GM19463 (cell line): ENCODE measurements around the gene PCNT.

Experiments
- ATAC-seq: cut with Tn5 transposase; IDR thresholded peaks from one replicate; pipeline ENCODE4 v1.9.1; 2021; ENCODE audit warnings: mild to moderate bottlenecking, moderate library complexity; ENCODE audit not compliant: unreplicated experiment

PCNT gene

DNA sequence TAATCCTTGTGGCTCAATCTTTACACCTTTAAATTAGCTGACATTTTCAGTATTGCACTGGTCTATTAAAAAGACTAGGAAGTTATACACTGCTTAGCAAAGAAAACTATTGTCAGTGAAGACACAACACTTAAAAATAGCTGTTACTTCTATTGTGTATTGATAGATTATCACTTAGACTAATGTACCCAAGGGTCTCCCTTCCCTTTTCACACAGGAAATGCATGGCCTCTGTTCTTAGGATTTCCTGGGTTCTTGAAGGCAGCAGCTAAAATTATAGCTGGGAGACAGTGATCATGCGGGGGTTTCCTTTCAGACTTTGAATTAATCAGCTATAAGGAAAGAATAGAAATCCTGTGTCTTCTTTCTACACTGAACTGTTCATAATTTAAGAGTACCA, 147.6 kb downstream of the PCNT start:
- no peak for ATAC-seq

DNA sequence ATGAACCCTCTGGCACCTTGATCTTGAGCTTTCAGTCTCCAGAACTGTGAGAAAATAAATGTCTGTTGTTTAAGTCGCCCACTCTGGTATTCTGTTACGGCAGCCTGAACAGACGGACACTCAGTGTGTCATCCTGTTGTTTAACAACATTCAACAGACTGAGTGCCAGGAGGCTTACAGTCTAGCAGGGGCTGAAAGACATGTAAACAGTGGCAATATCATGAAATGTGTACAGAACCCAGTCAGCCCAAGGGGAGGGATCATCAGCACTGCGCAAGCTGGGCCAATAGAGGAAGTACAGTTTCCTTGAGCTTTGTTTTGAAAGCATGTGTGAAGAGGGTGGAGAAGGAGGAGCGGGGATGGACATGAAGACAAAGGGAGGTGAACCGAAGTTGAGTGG, 148.3 kb downstream of the PCNT start:
- ATAC-seq, result no peak

DNA sequence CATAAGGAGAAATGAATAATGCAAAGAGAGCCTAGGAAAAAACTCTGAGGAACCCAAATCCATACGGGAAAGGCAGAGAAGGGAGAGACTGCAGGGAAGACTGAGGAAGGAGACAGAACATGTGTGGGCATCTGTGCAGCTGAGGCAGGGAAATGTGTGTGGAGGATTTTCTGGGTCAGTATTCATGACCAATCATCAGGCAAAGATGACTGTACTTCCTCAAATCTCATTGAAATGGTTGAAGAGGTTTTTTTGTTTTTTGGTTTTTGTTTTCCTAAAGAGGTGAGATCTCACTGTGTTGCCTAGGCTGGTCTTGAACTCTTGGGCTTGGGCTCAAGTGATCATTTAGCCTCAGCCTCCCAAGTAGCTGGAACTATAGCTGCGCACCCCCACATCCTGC, 150.4 kb downstream of the PCNT start:
- no peak for ATAC-seq

DNA sequence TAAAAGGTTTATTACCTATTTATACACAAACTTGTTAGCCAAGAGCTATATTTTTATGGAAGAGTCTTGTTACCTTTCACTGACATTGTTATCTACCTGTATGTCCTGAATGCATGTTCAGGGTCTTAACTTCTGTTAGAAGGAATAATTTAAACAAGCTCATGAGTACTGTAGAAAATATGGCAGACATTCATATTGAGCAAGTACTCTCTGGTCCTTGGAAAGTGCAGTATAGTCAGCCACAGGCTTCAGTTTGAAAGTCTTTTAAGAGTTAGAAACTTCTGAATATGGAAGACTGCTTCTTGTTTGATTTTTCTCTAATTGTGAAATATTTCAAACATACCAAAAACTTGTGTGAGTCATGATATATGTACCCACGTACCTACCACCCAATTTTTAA, 151.3 kb downstream of the PCNT start:
- ATAC-seq, result no peak

DNA sequence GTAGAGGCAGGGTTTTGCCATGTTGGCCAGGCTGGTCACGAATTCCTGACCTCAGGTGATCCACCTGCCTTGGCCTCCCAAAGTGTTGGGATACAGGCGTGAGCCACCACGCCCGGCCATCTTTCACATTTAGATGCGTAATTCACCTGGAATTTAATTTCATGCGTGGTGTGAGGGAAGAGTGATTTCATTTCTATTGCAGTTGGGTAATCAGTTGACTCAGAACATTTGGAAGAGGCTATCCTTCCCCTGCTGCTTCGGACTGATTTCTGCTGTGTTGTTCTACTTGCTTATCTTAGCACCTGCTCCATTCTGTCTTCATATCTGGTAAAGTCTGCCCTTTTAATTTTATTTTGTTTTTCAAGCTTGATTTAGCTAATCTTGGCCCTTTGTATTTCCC, 153.8 kb downstream of the PCNT start:
- no peak for ATAC-seq

DNA sequence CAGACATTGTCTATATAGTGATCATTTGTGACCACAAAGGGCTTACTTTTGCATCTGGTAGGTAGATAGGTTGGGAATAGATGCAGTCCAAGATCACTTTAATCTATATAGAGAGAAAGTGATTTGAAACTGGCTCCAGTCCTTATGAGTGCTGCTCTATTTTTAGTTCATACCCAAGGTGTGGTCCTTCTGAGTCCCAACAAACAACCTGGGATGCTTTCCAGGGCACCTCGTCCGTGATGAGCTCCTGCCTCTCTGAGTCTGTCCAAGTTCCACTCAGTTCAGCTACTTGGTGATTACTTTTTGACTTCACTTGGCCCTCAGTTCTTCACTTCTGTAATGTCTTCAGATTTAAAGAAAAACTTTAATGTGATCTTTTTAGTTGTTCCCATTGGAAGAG, 155.0 kb downstream of the PCNT start:
- no peak for ATAC-seq

DNA sequence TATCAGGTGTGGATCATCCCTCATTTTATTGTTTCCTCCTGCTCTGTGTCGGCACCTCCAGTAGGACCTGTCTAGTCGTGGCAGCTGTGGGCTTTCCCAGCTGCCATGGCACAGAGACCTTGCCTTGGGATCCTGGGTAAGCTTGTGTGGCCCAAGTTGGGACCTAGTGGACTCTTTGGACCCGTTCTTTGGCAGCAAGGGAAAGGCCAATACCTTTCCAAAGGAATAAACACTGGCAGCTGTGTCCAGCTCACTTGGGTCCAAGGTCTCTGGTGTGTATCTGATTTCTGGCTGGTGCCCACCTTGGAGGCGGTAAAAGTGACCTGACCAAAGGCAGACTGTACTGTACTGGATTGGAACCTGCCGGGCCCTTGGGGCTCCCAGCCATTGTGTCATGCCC, 156.5 kb downstream of the PCNT start:
- no peak for ATAC-seq

DNA sequence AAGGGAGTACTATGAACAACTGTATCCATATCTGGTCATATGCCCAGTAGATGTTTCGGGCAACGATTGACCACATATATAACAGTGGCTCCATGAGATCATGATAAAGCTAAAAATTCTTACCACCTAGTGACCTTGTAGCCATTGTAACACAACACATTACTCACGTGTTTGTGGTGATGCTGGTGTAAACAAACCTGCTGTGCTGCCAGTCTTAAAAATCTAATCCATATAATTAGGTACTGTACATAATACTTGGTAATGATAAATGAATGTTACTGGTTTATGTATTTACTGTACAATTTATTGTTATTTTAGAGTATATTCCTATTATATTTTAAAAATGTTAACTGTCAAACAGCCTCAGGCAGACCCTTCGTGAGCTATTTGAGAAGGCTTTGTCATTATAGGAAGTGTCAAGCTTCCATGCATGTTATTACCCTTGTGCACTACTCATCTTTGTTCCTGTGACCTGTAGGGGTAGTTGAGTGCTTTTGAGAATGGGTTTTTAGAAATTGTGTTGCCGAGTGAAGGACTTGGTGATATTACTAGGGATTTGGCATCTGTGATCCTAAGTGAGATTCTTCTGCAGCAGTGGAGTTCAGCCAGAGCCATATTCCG, 158.4 kb downstream of the PCNT start:
- ATAC-seq, result no peak

DNA sequence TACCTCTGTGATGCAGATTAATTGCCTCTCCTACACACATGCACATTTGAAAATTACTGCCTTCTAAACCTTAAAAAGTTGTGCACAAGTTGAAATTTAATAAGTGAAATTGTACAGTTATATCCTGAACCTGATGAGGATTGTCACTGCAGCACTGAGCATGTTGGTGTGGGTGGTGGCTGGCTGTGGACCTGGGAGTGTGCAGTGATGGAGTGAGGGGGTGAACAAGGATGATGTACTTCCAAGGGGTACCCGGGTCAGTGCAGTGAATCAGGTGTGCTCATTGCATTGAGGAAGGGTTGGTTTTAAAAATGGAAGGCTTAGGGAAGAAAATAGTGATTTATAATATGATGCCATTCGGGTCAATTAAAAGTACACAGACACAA, 158.9 kb downstream of the PCNT start:
- no peak for ATAC-seq

DNA sequence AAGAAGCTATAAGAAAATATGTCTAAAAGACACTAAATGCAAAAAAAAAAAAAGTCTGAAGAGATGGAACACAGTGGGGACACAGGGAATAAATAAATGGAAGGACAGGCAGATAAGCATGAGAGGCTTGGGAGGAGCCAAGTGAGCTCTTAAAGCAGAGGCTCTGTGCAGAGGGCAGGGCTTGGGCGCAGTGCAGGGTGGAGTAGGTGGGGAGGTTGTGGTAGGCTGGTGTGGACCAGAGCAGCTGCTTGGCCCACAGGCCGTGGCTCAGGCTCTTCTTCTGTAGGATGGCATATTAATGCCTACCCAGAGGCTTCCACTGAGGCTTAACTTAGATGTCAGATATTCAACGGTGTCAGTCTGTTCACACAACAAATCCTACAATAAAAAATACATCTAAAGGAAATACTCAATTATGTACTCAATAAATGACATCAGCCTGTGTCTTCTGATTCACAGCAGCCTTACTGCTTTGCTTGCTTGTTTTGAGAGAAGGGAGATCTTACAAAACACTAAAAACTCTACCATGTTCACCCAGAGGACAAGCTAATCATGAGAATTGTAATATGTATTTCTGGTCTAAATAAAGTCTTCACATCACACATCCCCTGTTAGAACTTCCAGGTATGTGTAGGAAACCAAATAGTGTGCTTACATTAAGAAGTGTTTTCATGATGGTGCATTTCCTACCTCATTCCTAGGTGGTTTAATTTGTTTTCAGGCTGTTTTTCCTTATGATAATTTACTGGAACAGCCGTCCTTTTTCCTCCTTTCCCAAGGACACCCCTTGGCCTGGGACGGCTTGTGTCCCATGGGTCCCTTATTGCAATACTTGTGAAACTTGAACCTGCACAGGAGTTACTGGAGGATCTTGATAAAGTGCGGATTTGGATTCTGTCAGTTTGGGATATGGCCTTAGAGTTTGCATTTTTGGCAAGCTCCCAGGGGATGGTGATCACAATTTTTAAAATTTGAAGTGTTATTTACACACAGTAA, 159.6 kb downstream of the PCNT start:
- no peak for ATAC-seq

DNA sequence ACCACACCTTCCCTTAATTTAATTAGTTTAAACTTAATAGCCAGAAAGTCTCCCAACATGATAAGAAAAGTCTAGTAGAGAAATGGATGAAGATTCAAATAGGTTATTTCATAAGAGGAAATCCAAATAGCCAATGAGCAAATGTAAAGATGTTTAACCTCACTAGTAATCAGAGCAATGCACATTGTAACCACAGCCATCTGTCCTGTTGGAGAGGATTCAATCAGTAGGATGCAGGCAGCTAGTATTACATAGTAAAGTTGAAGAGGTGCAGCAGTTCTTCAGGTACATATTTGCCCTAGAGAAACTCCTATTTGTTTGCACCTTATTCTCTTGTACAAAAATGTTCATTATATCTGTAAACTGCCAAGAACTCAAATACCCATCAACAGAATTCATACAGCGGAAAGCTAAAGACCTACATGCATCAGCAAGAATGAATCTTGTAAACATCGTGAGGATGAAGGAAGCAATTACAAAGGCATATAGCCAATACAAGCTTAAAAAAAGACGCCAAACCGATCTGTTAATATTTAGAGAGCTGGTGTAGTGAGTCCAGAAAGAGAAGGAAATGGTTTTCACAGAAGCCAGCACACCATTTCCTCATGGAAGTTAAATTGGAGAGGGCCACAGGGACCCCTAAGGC, 162.6 kb downstream of the PCNT start:
- ATAC-seq, result no peak

DNA sequence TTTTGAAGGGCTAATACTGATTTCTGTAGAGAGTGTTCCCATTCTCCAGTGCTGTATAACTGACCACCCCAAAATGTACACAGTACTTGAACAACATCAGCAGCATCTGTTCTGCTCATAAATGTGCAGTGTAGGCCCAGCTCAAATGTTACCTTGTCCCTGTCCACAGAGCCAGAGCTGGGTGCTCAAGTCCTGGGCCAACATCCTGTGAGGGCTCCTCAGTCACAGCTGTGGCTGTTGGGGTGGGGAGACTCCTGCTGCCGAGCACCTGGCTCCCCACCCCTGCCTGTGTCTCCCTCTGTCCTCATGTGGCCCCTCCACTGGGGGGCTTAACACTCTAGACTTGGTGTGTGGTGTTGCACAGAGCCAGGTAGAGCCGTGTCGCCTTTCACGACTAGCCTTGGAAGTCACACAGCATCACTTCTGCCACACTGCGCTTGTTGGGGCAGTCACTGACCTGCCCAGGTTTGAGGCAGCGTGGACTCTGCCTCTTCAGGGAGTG, 165.3 kb downstream of the PCNT start:
- ATAC-seq, result no peak

DNA sequence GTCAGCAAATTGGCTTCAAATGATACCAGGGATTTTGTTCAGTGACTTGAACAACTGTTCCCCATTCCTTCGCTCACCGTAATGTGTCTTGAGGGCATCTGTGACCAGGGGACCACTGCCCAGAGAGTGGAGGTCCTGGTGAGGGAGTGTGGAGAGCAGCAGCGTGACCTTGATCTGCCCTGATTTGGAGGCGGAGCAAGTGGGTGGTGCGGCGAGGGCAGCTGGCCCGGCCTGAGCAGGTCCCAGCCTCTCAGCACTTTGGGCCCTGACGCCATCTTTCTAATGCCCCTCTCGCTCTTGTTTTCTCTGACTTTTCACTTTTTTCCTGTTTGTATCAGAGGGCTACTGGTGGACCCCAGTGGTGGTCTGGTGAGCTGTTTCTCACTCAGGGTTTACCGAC, 165.8 kb downstream of the PCNT start:
- no peak for ATAC-seq

DNA sequence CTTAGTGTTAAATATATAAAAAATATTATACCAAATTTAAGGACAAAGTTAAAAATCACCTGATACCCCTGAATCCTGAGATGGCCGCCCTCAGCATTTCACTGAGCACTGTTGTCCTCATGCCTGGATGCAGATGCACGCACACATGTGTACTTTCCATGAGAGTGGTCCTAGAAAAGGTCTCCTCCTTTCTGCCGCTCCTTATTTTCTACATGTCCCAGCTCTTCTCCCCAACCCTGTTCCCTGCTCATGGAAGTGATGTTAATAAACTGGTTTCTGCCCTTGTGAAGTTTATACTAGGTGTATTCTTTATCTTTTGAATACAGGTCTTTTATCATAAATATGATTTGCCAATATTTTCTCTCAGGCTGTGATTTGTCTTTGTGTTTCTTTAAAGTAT, 167.6 kb downstream of the PCNT start:
- no peak for ATAC-seq

DNA sequence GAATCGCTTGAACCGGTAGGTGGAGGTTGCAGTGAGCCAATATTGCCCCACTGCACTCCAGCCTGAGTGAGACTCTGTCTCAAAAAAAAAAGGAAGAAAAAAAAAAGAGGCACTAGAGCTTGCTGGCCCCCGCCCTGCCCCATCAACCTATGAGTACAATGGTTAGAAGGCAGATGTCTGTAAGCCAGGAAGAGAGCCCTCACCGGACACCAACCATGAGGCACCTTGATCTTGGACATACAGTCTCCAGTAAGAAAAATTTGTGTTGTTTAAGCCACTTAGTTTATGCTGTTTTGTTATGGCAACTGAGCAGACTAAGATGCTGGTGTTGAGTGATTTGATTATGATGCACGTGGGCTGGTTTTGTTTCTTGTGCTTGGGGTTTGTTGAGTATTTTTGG, 168.9 kb downstream of the PCNT start:
- no peak for ATAC-seq

DNA sequence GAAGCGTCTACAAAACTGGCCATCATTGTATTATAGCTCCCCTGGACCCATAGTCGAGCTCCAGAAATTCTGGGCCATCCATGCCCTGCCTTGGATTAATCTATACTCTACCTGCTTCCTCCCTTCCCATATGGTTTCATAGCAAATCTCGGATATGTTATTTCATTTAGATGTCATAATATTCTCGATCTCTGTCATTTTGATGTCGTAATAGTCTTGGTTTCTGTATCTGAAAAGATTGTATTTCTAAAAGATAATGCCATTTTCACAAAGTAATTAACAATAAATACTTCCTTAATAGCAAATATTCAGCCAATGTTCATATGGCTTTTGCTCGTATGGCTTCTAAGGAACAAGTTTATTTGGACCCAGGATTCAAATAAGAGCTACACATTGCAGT, 169.9 kb downstream of the PCNT start:
- no peak for ATAC-seq
